Germinal center (tissue), 1 donor: ENCODE measurements around the gene NUS1.
"Not testable (repeated sequence)": the region's sequence is repeated elsewhere in the genome, so short reads cannot be mapped to it uniquely, and the experiment has no call there.

Experiments
- DNase-seq: peaks from one replicate; pipeline ENCODE4 v3.0.0; 2012; ENCODE audit warnings: mixed read lengths, low spot score

The NUS1 gene

DNA sequence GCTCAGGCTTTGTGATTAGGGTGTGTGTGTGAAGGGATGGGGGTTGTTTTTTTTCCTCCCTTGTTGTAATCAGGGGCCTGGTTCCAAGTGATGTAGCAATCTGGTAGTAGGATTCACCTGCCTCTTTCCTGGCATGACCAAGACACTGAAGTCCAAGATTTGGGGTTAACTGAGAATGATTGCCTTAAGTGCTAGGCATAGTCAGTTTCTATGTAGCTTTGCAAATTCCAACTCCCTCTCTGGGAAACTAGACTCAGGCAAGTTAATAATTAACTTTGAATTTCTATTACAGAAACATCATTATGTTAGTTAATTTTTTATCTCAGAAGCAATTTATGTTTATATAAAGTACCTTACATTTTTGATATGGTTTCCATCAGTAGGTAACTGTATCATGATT is 43.6 kb downstream of the NUS1 start:
- no peak for DNase-seq

DNA sequence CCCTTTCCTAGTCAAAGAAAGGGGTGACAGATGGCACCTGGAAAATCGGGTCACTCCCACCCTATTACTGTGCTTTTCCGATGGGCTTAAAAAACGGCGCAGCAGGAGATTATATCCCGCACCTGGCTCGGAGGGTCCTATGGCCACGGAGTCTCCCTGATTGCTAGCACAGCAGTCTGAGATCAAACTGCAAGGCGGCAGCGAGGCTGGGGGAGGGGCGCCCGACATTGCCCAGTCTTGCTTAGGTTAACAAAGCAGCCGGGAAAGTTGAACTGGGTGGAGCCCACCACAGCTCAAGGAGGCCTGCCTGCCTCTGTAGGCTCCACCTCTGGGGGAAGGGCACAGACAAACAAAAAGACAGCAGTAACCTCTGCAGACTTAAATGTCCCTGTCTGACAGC is 46.3 kb downstream of the NUS1 start:
- not testable (repeated sequence) for DNase-seq

DNA sequence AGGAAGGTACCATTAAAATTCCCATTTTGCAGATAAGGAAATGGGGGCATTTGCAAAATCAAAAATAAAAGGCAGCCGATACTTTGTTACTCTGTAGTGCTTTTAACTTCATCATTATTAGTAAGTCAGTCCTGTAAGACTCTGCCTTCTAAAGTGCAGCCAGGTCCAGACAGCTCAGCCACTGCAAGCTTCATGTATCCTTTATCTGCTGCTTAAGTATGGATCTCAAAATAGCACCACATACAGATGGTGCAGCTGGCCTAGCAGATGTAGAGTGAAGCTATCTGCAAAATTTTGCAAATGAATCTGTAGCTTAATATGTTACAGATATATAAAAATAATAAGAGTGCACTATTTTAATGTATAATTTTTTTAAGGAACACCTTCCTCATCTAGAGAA is 53.4 kb downstream of the NUS1 start:
- no peak for DNase-seq

DNA sequence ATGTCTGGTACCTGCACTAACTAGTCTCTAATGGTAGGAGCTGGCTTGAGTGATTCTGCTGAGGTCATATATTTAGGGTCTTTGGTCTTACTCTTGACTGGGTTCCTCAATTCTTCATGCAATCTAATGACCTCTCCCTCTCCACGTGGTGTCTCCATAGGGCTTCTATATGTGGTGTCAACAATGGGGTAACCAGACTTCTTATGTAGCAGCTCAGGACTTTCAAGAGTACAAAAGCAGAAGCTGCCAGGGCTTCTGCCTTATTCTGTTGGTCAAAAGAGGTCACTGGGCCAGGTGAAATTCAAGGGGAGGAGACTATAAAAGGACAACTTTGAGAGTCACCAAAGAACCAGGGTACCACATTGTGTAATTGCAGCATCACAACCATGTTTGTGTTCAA is 54.3 kb downstream of the NUS1 start:
- DNase-seq: no peak

DNA sequence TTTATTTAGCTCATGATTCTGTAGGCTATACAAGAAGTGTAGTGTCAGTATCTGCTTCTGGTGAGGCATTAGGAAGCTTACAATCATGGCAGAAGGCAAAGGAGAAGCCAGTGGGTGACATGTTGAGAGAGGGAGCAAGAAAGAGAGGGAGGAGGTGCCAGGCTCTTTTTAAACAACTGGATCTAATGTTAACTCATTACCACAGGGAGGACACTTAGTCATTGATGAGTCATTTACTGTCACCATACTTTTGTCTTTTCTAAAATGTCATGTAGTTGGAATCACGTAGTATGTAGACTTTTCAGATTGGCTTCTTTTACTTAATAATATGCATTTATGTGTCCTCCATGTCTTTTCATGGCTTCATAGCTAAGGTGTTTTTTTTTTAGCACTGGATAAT is 58.1 kb downstream of the NUS1 start:
- DNase-seq: no peak

DNA sequence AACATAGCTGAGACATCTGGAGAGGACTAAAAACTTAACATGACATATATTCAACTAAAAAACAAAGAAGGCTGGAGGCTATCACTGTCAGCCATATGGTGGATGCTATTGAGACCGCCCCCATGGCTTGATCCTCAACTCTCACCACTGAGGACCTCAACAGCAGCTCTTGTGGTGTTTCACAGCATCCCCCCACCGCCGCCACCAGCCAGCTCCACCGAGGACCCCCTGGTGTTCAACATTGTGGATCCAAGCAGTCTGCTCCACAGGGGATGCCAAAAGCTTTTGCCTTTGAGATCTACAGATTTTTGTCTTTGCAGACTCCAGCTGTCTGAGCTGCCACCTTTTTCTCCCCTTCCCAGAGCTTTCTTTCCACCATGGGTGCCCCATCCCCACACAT is 64.6 kb downstream of the NUS1 start:
- no peak for DNase-seq

DNA sequence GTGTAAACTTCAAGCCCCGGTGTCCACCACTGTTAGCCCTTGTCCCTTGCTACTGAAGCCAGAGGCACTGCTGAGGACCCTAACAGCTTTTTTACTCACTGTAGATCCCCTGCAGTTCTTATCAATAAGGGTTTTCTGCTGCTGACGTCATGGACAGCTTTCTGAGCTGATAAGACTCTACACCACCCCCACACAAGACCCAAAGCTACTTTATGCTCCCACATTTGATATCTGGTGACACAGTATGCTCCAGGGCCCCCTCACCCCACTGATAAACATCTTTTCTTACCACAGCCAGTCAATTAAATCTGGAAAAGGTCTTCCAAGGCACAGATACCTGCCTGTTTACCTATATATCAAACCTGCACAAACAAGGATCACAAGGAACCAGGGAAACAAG is 65.3 kb downstream of the NUS1 start:
- no peak for DNase-seq

DNA sequence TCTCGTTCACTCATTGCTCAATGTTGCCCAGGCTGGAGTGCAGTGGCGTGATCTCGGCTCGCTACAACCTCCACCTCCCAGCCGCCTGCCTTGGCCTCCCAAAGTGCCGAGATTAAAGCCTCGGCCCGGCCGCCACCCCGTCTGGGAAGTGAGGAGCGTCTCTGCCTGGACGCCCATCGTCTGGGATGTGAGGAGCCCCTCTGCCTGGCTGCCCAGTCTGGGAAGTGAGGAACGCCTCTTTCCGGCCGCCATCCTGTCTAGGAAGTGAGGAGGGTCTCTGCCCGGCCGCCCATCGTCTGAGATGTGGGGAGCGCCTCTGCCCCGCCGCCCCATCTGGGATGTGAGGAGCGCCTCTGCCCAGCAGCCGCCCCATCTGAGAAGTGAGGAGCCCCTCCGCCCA is 75.4 kb downstream of the NUS1 start:
- DNase-seq: not testable (repeated sequence)
